NCI-H69 (cell line): Measurements from ENCODE around the gene TARDBP.
"Not testable (repeated sequence)": the region's sequence is repeated elsewhere in the genome, so short reads cannot be mapped to it uniquely, and the experiment has no call there.

ENCODE experiments used
- DNase-seq: peaks from one replicate; lab custom pipeline; 2025; lab: John Stamatoyannopoulos, UW

The TARDBP gene

GRCh38 chr1:11012260-11013159 is at the start of gene TARDBP:
TSS of gene TARDBP (plus strand) at chr1:11012654. CDS start at chr1:11013728, 1,074 bp downstream.
- DNase-seq = peak; percentile 90

- DNase-seq = no peak
Measured at GRCh38 chr1:10965546-10966226, 46.8 kb upstream of the TARDBP start.

DNA sequence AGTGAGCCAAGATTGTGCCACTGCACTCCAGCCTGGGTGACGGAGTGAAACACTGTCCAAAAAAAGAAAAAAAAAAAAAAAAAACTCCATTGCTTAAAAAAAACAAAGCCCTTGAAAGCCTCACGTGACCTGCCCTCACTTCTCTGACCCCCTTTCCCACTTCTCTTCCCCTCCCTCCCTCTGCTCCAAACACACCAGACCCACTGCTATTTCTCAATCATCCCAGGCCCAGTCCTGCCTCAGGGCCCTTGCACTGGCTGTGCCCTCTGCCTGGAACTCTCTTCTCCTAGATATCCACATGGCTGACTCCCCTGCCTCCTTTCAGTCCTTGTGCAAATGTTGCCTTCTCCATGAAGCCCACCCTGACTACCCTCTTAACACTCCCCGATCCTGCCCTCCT is 45.4 kb upstream of the TARDBP start:
- no peak for DNase-seq

GRCh38 chr1:10968411-10968826 is 44.0 kb upstream of the TARDBP start:
- peak; percentile 96 for DNase-seq

- DNase-seq = peak; percentile 68
Measured at GRCh38 chr1:10969267-10969970, 43.0 kb upstream of the TARDBP start.

- no peak for DNase-seq
Measured at GRCh38 chr1:10969971-10970332, 42.5 kb upstream of the TARDBP start.

- no peak for DNase-seq
Measured at GRCh38 chr1:10973552-10973951, 38.9 kb upstream of the TARDBP start.

DNA sequence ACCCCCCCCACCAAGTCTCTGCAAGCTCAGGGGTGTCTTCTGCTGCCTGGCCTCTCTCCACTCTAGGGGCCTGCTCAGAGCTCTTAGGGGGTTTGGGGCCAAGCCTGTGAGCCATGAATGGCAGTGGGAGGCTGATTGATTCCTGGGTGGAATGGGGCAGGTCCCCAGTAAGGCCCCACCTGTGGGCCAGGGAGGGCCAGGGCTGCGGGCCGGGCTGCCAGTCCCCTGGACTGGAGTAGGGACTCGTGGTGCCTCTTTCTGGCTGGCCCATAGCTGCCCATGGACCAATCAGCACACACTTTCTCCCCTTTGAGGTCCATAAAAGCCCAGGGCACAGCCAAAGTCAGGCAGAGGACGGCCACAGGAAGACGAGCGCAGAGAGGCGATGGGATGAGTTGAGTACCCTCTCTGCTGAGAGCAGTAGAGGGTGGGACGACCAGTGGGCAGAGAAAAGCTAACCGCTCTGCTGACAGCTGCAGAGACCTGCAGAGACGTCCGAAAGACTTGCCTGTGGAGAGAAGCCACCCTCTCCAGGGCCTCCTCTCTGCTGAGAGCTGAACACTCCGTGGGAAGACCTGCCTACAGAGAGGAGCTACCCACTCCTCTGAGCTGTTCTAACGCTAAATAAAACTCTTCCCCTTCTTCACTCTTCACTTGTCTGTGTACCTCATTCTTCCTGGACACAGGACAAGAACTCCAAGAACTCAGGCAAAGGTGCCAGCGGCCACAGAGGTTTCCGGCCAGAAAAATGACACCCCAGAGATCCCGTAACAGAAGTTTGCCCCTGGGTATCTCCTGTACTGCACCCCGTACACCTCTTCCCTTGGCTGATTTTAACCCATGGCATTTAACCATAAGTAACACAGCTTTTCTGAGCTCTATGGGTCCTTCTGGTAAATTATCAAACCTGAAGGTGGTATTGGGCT is 38.2 kb upstream of the TARDBP start:
- no peak for DNase-seq

DNA sequence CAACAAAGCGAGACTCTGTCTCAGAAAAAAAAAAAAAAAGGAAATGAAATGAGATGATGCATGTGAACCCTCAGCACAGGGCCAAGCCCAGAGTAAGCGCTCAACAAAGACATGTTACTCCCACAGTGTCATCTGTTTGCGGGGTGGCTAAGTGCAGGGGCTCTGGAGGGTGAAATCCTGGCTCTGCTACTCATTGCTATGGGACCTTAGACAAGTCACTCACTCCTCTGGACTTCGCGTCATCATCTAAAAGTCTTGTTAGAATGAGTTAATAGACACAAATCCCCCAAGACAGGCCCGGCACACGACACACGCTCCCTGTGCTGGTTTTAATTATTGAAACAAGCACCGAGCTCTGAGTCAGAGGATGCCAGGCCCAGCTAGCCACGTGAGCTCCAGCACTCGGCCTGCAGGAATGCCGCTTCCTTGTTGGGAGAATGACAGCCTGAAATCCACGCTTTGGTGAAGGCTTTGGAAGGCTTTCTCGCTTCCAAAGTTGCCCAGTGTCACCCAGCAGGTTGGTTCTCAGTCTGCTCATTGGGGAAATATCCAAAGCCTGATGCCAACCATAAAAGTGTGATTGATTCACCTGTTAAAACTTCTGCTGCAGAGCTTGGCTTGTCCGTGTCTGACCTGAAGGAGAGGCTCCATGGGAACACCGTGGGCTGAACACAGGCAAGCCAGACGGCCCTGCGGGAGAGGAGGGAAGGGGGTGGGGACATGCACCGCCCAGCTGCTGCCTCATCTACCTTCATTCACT is 36.7 kb upstream of the TARDBP start:
- DNase-seq = peak; percentile 59

DNA sequence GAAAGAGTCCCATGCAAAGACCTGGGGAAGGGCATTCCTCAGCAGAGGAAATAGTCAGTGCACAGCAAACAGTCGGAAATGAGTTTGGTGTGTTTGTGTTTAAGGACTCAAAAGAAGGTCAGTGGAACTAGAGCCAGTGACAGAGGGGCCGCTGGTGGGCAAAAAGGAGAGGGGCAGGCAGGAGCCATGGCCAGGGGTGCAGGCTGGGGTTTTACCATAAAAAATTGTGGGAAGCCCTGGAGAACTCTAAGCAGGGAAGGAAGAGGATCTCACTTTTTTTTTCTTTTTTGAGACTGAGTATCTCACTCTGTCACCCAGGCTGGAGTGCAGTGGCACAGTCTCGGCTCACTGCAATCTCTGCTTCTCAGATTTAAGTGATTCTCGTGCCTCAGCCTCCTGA is 33.7 kb upstream of the TARDBP start:
- no peak for DNase-seq

DNA sequence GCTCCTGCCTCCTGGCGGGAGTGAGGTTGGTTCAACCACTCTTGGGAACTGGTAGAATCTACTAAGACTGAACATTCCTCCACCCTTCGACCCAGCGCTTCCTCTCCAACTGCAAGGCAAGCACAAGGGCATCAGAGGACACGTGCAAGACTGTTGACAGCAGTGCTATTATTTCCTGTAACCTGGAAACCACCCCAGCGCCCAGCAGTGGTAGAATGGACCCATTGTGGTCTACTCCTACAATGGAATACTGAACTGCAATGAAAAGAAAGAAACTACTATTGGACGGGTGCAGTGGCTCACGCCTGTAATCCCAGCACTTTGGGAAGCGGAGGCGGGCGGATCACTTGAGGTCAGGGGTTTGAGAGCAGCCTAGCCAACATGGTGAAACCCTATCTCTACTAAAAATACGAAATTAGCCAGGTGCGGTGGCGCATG is 33.0 kb upstream of the TARDBP start:
- DNase-seq = no peak

- no peak for DNase-seq
Measured at GRCh38 chr1:10980094-10980577, 32.3 kb upstream of the TARDBP start.

DNA sequence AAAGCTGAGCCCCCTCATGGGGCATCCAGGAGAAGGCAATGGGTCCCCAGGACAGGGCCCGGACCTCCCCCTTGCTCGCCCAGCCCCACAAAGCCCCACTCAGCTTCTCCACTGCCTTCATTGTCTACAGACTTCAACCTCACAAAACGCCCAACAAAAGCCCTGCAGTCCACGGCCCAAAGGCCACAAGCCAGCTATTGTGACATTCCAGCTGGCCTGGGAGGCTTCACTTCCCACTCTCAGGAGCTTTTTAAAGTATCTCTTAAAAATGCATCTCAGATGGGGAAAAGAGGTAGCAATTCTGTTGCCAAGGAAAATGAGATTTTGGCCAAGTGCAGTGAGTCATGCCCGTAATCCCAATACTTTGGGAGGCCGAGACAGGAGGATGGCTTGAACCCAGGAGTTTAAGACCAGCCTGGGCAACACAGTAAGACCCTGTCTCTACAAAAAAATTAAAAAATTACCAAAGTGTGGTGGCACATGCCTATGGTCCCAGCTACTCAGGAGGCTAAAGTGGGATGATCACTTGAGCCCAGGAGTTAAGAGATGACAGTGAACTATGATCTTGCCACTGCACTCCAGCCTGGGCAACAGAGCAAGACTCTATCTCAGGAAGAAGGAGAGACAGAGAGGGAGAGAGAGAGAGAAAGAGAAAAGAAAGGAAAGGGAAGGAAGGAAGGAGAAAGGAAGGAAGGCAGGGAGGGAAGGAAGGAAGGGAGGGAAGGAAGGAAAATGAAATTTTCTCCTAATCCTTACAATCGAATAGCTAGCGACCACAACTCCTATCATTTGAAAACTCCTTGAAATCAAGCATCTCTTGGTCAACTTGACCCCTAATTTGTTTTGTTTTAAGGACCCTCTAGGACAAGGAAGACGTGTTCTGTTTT is 31.4 kb upstream of the TARDBP start:
- DNase-seq = no peak

- DNase-seq = no peak
Measured at GRCh38 chr1:10986525-10986890, 25.9 kb upstream of the TARDBP start.

DNA sequence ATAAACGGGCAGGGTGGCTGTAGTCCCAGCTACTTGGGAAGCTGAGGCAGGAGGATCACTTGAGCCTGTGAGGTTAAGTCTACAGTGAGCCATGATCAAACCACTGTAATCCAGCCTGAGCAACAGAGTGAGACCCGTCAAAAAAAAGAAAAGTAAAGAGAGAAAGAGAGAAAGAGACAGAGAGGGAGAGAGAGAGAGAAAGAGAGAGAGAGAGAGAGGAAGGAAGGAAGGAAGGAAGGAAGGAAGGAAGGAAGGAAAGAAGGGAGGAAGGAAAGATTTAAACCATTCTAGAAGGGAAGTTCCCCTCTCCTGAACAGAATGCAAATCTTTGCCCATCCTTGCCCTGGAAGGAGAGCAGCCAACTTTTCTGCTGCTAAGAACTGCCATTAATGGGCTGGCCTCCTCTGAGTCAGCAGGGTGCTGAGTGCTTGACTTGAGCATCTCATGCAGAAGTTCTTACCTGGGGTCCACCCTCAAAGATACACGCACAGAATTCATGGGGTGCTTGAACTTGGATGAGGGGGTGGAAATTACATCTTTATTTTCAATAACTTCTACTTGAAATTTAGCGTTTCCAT is 24.5 kb upstream of the TARDBP start:
- no peak for DNase-seq

DNA sequence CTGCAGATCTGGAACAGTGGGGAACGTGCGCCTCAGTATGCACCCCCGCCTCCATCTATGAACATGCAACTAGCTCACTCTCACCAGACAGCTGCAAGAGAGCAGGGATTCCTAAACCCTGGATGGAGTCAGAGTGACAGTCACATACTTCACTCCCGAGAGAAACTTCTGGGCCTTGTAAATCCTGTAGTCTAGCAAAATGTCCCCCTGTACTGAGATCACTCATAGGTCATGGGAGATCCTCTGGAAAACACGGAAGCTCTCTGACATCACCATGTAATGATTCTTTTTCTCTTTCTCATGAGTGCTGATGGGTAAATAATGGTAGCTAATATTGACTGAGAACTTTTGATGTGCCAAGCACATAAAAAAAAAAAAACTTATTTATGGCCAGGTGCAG is 23.4 kb upstream of the TARDBP start:
- DNase-seq = no peak

- DNase-seq = not testable (repeated sequence)
Measured at GRCh38 chr1:10989920-10990516, 22.4 kb upstream of the TARDBP start.

- no peak for DNase-seq
Measured at GRCh38 chr1:10990828-10991227, 21.6 kb upstream of the TARDBP start.

- not testable (repeated sequence) for DNase-seq
Measured at GRCh38 chr1:10992004-10992403, 20.4 kb upstream of the TARDBP start.
